Fibroblast of villous mesenchyme (primary cell): ENCODE data around the gene HHEX. TPM values are rescaled to one million over a fixed set of nuclear protein-coding genes. Genes with fewer than 3 reads are reported as not detected.

Source experiments
- DNase-seq: peaks from one replicate; pipeline ENCODE4 v3.0.0-alpha.2; 2010; ENCODE audit warnings: low read depth
- H3K4me3 ChIP-seq: 2 replicates; pipeline ENCODE4 v1.5.1; 2011; ENCODE audit warnings: low read depth, mild to moderate bottlenecking, low read length
- total RNA-seq: library from RNA; depleted of rRNA; stranded (reverse); fragments of >200 nt; gene quantifications from 2 replicates; pipeline ENCODE4 v1.2.3, GENCODE V29; 2012
- TF ChIP-seq, protein P1 (sequence below): IDR thresholded peaks from 2 replicates; pipeline ENCODE4 v1.5.1; 2012; ENCODE audit warnings: low read depth, mild to moderate bottlenecking, low read length; ENCODE audit not compliant: insufficient read depth

Gene HHEX
- total RNA-seq, 1 donor, result 0.43 TPM

DNA sequence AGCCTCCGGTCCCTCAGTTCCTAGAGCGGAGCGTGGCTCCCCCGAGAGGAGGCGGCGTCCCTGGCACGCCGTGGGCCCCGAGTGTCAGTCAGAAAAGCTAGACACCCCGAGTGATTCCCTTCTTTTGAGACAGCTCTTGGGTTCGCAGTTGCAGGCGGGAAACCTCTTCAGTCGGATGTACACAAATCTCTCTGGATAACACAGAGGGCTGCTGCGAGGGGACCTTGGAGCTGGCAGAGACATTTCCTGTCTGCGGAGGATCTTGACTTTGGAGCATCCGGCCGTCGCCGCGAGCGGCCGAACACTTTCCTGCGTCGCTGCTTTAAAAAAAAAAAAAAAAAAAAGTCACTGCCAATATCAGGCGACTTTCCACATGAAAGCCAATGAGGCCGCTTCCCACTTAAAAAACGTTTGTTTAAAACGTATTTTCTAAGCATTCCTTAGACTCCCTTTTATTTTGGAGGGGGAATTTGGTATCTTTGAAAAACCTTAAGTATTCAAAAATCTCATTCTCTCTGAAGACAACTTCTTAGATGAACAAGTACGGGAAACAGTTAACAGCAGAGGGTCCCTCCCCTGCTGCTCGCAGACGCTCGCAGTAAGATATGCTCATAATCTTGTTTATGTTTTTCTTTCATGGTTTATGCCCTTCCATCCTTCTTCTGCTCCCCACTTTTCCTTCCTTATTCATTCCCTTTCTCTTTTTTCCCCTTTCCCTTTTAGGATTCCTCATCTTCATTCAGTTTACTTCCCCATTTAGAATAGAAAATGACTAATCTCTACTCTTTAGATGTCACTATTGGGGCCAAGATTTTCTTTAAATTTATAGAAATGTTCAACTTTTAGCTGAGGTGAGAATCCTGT lies 10.0 kb downstream of the HHEX start:
- TF ChIP-seq, protein P1, sequence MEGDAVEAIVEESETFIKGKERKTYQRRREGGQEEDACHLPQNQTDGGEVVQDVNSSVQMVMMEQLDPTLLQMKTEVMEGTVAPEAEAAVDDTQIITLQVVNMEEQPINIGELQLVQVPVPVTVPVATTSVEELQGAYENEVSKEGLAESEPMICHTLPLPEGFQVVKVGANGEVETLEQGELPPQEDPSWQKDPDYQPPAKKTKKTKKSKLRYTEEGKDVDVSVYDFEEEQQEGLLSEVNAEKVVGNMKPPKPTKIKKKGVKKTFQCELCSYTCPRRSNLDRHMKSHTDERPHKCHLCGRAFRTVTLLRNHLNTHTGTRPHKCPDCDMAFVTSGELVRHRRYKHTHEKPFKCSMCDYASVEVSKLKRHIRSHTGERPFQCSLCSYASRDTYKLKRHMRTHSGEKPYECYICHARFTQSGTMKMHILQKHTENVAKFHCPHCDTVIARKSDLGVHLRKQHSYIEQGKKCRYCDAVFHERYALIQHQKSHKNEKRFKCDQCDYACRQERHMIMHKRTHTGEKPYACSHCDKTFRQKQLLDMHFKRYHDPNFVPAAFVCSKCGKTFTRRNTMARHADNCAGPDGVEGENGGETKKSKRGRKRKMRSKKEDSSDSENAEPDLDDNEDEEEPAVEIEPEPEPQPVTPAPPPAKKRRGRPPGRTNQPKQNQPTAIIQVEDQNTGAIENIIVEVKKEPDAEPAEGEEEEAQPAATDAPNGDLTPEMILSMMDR, result no peak
- DNase-seq, result peak; percentile 52
- H3K4me3 ChIP-seq, result peak overlapping the region; percentile 53

DNA sequence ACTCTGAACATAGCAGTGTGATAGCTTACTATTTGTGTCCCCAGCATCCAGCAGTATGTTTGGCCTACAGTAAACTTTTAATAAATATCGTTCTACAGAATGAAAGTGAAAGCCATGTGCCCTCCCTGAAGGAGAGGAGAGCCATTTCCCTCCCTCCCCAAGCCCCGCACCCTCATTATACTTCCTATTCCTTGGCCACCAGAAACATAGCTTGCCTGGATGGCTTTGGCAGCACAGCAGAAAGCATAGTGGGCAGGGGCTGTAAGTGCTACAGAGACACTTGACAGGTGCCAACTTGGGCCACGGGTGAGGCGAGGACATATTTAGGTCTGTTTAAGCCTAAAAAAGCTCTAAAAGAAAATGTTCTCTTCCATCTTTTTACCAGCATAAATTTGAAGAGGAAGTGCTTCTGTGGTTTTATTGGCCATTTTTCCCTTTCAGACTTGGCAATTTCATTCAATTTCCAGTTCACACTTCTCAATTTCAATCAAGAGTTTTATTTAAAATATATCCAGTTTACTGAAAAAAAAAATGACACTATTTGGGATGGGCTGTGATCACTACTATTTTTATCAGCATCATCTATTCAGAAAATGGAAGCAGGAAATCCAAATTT lies 12.7 kb downstream of the HHEX start:
- DNase-seq, result no peak
- TF ChIP-seq, protein P1, result no peak
- H3K4me3 ChIP-seq, result no peak overlapping the region

DNA sequence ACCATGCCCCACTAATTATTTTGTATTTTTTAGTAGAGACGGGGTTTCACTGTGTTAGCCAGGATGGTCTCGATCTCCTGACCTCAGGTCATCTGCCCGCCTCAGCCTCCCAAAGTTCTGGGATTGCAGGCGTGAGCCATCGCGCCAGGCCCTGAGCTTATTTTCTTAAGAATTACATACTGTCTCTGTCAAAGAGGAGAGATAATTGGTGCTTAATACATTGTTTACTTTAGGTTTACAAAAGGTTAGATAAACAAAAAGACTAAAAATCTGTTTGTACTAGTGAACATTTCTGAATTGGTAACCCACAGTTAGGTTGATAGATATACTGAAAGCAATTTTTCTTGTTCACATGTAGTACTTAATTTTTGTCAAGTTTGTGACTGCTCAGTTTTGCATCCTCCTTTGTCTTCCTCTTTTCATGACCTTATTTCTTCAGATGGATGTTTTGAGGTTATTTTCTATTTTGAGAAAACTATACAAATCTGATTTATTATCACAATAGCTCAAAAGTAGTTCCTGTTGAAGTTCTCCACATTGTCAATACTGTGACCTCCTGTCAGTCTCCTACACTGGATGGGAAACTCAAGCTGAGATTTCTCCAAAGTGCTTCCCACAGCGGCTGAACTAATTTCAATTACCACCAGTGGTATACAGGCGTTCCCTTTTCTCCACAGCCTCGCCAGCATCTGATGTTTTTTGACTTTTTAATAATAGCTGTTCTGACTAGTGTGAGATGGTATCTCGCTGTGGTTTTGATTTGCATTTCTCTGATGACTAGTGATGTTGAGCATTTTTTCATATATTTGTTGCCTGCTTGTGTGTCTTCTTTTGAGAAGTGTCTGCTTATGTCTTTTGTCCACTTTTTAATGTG lies 22.5 kb downstream of the HHEX start:
- DNase-seq, result peak; percentile 57
- no peak overlapping the region for H3K4me3 ChIP-seq
- TF ChIP-seq, protein P1, result no peak

DNA sequence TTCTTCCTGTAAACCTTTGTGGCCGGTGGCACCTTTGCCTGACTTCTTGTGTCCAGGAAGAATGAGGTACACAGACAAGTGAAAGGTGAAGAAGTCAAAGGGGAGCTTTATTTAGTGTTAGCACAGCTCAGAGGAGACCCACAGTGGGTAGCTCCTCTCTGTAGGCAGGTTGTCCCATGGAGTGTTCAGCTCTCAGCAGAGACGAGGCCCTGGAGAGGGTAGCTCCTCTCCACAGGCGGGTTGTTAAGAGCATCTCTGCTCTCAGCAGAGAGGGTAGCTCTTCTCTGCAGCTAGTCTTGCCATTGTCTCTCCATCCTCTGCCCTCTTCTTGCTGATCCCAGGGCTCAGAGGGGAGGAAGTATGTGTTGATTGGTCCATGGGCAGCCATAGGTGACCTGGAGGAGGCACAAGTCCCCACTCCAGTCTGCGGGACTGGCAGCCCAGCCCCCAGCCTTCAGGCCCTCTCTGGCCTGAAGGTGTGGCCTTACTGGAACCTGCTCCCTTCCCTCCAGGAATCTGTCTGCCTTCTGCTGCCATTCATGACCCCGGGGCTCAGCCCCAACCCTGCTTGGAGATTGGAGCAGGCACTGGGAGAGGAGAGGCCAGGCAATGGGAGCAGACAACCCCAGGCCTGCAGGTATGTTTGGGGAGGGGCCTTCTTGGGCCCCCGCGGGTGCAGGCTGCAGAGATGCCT lies 24.5 kb downstream of the HHEX start:
- no peak for DNase-seq
- TF ChIP-seq, protein P1, result no peak
- no peak overlapping the region for H3K4me3 ChIP-seq

DNA sequence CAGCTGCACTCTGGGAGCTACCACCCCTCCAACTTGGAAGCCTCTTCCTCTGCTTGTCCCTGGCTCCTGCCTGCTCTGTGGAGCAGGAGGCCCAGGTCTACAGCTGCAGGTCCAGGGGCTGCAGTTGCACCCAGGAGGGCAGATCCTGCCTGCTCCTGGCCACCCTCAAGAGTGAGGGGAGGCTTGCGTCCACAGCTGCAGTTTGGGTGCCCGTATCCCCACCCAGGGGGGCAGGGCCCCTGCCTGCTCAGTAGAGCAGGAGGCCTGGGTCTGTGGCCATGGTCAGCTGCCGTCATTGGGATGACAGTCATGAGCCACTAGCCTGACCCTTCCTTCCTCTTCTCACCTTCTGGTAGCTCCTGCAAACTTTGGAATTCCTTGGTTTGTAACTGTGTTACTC lies 25.1 kb downstream of the HHEX start:
- DNase-seq, result no peak
- TF ChIP-seq, protein P1, result no peak
- no peak overlapping the region for H3K4me3 ChIP-seq
